ENCODE data around the gene SUSD1. TPM values are rescaled to one million over a fixed set of nuclear protein-coding genes. Genes with fewer than 3 reads are reported as not detected.
A peak's percentile ranks its signal among the peaks of the same experiment; 100 is the strongest.

Gene SUSD1
- total and polyA plus RNA-seq, 9 of the 15 experiments (the other 6 are each of a cell fraction or from before 2014, with no cell fraction given), result 10.9 to 44.4 (median 36.1) TPM

- 0 out of 2 replicates have a peak, but pooled peaks have one; percentile 24 for TF ChIP-seq DEAF1 (CRISPR knock-in tag; IDR thresholded peaks at IDR 0.05)
- no peak for TF ChIP-seq THRAP3 (IDR thresholded peaks at IDR 0.05; ENCODE audit: borderline replicate concordance)
- no peak for TF ChIP-seq RBM25 (IDR thresholded peaks at IDR 0.05; ENCODE audit: low read depth, low read length, severe bottlenecking)
- TF ChIP-seq ZNF668 (CRISPR knock-in tag; IDR thresholded peaks at IDR 0.05), result no peak
- TF ChIP-seq CBX5 (IDR thresholded peaks at IDR 0.05; ENCODE audit: borderline replicate concordance, low read depth), result peak; percentile 9; the same call in 1 of the 2 replicates
- no peak for TF ChIP-seq SAP30 (IDR thresholded peaks at IDR 0.05; ENCODE audit: borderline replicate concordance, insufficient read depth, low read depth, low read length, poor library complexity, severe bottlenecking)
- no peak for TF ChIP-seq DLX4 (CRISPR knock-in tag; IDR thresholded peaks at IDR 0.05)
- TF ChIP-seq ZNF197 (CRISPR knock-in tag; IDR thresholded peaks at IDR 0.05; ENCODE audit: low read depth), result peak; percentile 93
- peak; percentile 47 for TF ChIP-seq TAL1 (IDR thresholded peaks at IDR 0.05)
- TF ChIP-seq ZNF212 (CRISPR knock-in tag; IDR thresholded peaks at IDR 0.05), result no peak; the same call in 1 of the 2 replicates
- TF ChIP-seq NFYB (IDR thresholded peaks at IDR 0.05; ENCODE audit: extremely low read depth, insufficient read length), result no peak
- no peak for TF ChIP-seq KLF10 (CRISPR knock-in tag; IDR thresholded peaks at IDR 0.05)
- TF ChIP-seq, protein P1, sequence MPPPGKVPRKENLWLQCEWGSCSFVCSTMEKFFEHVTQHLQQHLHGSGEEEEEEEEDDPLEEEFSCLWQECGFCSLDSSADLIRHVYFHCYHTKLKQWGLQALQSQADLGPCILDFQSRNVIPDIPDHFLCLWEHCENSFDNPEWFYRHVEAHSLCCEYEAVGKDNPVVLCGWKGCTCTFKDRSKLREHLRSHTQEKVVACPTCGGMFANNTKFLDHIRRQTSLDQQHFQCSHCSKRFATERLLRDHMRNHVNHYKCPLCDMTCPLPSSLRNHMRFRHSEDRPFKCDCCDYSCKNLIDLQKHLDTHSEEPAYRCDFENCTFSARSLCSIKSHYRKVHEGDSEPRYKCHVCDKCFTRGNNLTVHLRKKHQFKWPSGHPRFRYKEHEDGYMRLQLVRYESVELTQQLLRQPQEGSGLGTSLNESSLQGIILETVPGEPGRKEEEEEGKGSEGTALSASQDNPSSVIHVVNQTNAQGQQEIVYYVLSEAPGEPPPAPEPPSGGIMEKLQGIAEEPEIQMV (tag; conservative IDR thresholded peaks at IDR 0.05; ENCODE audit: low read depth), result 0 out of 2 replicates have a peak, but pooled peaks have one; percentile 52
- no peak for TF ChIP-seq NFATC3 (IDR thresholded peaks at IDR 0.05)
- TF ChIP-seq GTF2E2 (tag; IDR thresholded peaks at IDR 0.05), result no peak
- peak; percentile 66 for TF ChIP-seq PTTG1 (tag; IDR thresholded peaks at IDR 0.05; ENCODE audit: low read depth)
- TF ChIP-seq CEBPB (tag; IDR thresholded peaks at IDR 0.05), result 0 out of 2 replicates have a peak, but pooled peaks have one; percentile 32
- TF ChIP-seq SETDB1 (IDR thresholded peaks at IDR 0.05; ENCODE audit: low read length), result no peak
- no peak for TF ChIP-seq CCNT2 (IDR thresholded peaks at IDR 0.05; ENCODE audit: borderline replicate concordance, extremely low read depth, insufficient read length, low read depth, low read length)
- TF ChIP-seq MCM2 (IDR thresholded peaks at IDR 0.05; ENCODE audit: low read depth), result no peak
- TF ChIP-seq ESRRA (IDR thresholded peaks at IDR 0.05; ENCODE audit: borderline replicate concordance, low read depth), result peak; percentile 77; the same call in 1 of the 2 replicates
- TF ChIP-seq RCOR1 (IDR thresholded peaks at IDR 0.05; ENCODE audit: borderline replicate concordance in 1 of 2, low read depth in 2 of 2, low read length in 2 of 2), result peak in 1 of 2 experiments; percentile 78; a peak in 2 of 4 replicates
- peak; percentile 79; the same call in 1 of the 2 replicates for TF ChIP-seq DDX20 (tag; IDR thresholded peaks at IDR 0.05; ENCODE audit: low read depth)
- TF ChIP-seq ZNF830 (CRISPR knock-in tag; IDR thresholded peaks at IDR 0.05), result no peak
Measured at GRCh38 chr9:112224401-112225289, 49.5 kb upstream of the SUSD1 start (continued).

Measured in K562 (cell line).